Activated naive CD4-positive, alpha-beta T cell treated with anti-CD3 and anti-CD28 coated beads, Interleukin-2, amount 10 ng/mL, durations not matched to agents 7 days and 5 days (primary cell): ENCODE data around the gene KIAA1328.
"Not testable (repeated sequence)": the region's sequence is repeated elsewhere in the genome, so short reads cannot be mapped to it uniquely, and the experiment has no call there.

Source experiments
- CTCF ChIA-PET: fragments of 350-600 bp; sonication (Branson Sonifier 250); formaldehyde crosslinking; loops from one replicate; lab custom pipeline; 2021; ENCODE audit warnings: antibody characterized with exemption; lab: Charles Lee
- DNase-seq: peaks from one replicate; pipeline ENCODE4 v3.0.0-alpha.2; 2020
- H3K27ac Mint-ChIP-seq: one replicate; pipeline ENCODE4 v1.8.0; 2021; ENCODE audit warnings: mild to moderate bottlenecking, moderate library complexity, mixed read lengths
- H3K27me3 Mint-ChIP-seq: one replicate; pipeline ENCODE4 v1.8.0; 2021; ENCODE audit warnings: mild to moderate bottlenecking, mixed read lengths
- H3K36me3 Mint-ChIP-seq: one replicate; pipeline ENCODE4 v1.8.0; 2021; ENCODE audit warnings: mixed read lengths
- H3K4me1 Mint-ChIP-seq: one replicate; pipeline ENCODE4 v1.8.0; 2021; ENCODE audit warnings: mixed read lengths
- H3K4me3 Mint-ChIP-seq: one replicate; pipeline ENCODE4 v1.8.0; 2021; ENCODE audit warnings: mild to moderate bottlenecking, moderate library complexity, mixed read lengths
- H3K9me3 Mint-ChIP-seq: one replicate; pipeline ENCODE4 v1.8.0; 2021; ENCODE audit warnings: mixed read lengths

The KIAA1328 gene

DNA sequence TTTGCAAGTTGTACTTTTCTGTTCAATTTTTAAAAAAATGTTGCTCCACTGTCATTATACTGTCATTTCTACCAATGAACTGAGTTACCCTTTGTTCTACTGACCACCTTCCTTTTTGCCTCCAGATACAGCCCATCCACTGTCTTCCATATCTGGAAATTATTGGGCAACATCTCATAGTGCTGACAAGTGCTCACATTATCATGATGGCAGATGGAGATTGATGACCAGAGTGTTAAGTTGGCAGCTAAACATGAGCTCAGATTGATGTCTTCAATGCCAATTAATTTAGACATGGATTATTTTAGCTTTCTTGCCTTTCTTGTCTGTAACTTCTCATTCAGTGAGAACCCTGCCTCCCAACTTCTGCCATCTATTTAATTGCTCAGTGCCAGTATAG is 76.6 kb downstream of the KIAA1328 start:
- DNase-seq = no peak
- Mint-ChIP-seq H3K9me3 (no peaks in the 10 kb centered on the region), H3K4me3 (no peak overlapping the region), H3K4me1 (no peaks in the 10 kb centered on the region), H3K27ac (no peak overlapping the region), H3K27me3 (no peaks in the 10 kb centered on the region), H3K36me3 (no peaks in the 10 kb centered on the region)
- CTCF ChIA-PET = interaction anchor here (1.0 kb wide), 1 partner anchor 218 kb away, joined by 3 read pairs; no protein-coding TSS in a partner anchor

DNA sequence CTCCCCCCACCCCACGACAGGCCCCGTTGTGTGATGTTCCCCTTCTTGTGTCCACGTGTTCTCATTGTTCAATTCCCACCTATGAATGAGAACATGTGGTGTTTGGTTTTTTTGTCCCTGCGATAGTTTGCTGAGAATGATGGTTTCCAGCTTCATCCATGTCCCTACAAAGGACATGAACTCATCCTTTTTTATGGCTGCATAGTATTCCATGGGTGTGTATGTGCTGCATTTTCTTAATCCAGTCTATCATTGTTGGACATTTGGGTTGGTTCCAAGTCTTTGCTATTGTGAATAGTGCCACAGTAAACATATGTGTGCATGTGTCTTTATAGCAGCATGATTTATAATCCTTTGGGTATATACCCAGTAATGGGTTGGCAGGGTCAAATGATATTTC is 80.4 kb downstream of the KIAA1328 start:
- H3K4me3 Mint-ChIP-seq, H3K27ac Mint-ChIP-seq, H3K9me3 Mint-ChIP-seq, H3K27me3 Mint-ChIP-seq, DNase-seq, H3K36me3 Mint-ChIP-seq: not testable (repeated sequence)
- CTCF ChIA-PET = interaction anchor here (1.2 kb wide), 1 partner anchor 10 kb away, joined by 5 read pairs; no protein-coding TSS in a partner anchor
- peaks cover 20% of the 10 kb centered on the region for H3K4me1 Mint-ChIP-seq

DNA sequence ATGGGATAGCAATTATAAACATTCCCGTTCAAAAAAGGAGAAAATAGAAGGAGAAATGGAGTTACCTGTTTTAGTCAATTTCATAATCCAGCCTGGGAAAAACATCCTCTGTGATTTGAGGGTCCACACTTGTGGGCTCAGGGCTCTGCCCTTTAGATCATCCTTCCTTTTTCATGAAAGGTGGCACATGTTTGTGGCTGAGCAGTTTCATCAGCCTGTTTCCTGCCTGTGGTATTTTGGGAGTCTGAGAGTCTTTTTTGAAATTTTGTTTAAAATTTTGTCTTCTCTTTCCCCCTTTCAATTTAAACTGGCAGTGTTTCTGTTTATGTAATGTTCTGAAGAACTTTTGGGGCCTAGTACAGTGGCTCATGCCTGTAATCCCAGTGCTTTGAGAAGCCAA is 84.0 kb downstream of the KIAA1328 start:
- H3K27me3 Mint-ChIP-seq = no peaks in the 10 kb centered on the region
- CTCF ChIA-PET = no interaction called here
- peaks cover 8% of the 10 kb centered on the region for H3K36me3 Mint-ChIP-seq
- peak; percentile 22 for DNase-seq
- H3K9me3 Mint-ChIP-seq = no peaks in the 10 kb centered on the region
- H3K4me1 Mint-ChIP-seq = peaks cover 20% of the 10 kb centered on the region
- no peak overlapping the region for H3K4me3 Mint-ChIP-seq
- H3K27ac Mint-ChIP-seq = peak overlapping the region; percentile 80

DNA sequence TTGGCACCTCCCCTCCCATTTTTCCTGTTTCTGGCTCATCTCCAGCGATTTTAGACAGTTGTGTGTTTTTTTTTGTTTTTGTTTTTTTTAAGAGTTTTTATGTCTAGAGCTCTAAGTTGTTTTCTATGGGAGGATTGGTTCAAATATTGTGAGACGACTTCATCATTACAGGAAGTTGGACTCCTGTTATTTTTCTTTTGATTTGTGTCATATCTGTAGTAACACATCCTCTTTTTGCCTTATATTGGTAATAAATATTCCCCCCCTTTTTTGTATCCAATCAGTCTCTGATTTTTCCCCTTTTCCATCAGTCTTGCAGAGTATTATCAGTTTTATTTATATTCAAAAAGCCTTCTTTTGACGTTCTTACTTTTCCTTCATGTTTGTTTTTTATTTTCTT is 89.0 kb downstream of the KIAA1328 start:
- Mint-ChIP-seq H3K4me1 (peaks cover 10% of the 10 kb centered on the region), H3K27me3 (no peaks in the 10 kb centered on the region), H3K27ac (no peak overlapping the region)

DNA sequence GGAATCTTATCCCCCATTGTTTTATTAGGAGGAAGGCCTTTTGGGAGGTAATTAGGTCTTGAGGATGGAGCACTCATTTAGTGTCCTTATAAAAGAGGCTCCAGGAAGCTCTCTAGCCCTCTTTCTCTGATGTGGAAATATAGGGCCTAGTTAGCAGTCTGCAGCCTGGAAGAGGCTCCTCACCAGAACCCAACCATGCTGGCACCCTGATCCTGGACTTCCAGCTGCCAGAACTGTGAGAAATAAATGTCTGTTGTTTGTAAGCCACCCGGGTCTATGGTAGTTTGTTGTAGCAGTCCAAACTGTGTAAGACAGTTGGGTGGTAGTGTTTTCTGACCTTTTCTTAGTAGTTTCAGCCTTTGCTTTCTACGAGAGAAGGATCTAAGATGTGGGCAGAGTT is 100.7 kb downstream of the KIAA1328 start:
- Mint-ChIP-seq H3K36me3 (no peaks in the 10 kb centered on the region), H3K27me3 (no peaks in the 10 kb centered on the region), H3K9me3 (no peaks in the 10 kb centered on the region), H3K27ac (no peak overlapping the region), H3K4me3 (no peak overlapping the region), H3K4me1 (no peaks in the 10 kb centered on the region)
- CTCF ChIA-PET = no interaction called here
- DNase-seq = no peak

More for the DNA sequence above, 89.0 kb downstream of the KIAA1328 start:
- no peak for DNase-seq
- H3K9me3 Mint-ChIP-seq = no peaks in the 10 kb centered on the region
- CTCF ChIA-PET = no interaction called here
- H3K36me3 Mint-ChIP-seq = peaks cover 6% of the 10 kb centered on the region
- H3K4me3 Mint-ChIP-seq = no peak overlapping the region

DNA sequence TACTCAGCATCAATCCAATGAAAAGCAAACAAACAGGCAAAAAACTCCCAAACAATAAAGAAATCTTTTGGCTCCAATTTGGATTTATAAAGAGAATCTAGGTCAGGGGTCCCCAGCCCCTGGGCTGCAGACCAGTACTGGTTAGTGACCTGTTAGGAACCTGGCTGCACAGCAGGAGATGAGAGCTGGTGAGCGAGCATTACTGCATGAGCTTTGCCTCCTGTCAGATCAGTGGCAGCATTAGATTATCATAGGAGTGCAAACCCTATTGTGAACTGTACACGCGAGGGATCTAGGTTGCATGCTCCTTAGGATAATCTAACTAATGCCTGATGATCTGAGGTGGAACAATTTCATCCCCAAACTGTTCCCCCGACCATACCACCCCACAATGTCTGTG is 102.2 kb downstream of the KIAA1328 start:
- no peak overlapping the region for H3K4me3 Mint-ChIP-seq
- H3K36me3 Mint-ChIP-seq = no peaks in the 10 kb centered on the region
- H3K27me3 Mint-ChIP-seq = no peaks in the 10 kb centered on the region
- no peaks in the 10 kb centered on the region for H3K4me1 Mint-ChIP-seq
- no peaks in the 10 kb centered on the region for H3K9me3 Mint-ChIP-seq
- no peak overlapping the region for H3K27ac Mint-ChIP-seq
- DNase-seq = no peak
- CTCF ChIA-PET = no interaction called here

DNA sequence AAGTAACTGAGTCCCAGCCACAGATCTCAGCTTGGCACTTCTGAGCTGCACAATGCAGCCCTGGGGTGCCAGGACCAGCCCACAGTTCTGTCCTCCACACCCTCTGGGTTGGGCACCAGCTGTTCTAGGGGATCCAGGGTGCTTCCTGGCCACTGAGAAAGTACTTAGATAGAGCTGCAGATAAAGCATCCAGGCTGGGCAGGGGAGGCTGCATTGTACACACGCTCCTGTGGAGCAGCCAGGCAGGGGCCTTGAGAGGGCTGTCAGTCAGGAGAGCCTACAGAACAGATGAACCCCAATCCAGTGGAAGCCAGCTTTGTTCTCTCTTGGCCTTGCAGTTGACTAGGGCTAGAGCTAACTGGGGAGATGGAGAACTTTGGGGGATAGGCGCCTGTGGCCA is 104.6 kb downstream of the KIAA1328 start:
- CTCF ChIA-PET = no interaction called here
- no peaks in the 10 kb centered on the region for H3K27me3 Mint-ChIP-seq
- peaks cover 3% of the 10 kb centered on the region for H3K9me3 Mint-ChIP-seq
- no peak overlapping the region for H3K27ac Mint-ChIP-seq
- H3K36me3 Mint-ChIP-seq = peaks cover 2% of the 10 kb centered on the region
- no peak for DNase-seq
- H3K4me1 Mint-ChIP-seq = no peaks in the 10 kb centered on the region
- H3K4me3 Mint-ChIP-seq = no peak overlapping the region

DNA sequence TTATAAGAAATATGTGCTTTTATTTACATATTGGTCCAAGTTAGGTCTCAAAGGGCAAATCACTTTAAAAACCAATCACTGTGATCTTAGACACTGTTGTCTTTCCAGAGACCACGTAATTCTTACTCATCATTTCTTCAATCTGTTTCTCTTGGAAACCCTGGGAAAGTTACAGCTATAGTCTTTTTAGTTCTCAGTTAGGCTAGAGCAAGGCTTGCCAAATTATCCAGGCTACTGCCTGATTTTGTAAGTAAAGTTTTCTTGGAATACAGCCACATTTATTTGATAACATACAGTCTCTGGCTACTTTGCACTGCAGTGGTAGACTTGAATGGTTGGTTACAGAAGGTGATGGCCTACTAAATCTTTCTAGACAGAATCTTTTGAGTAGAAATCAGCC is 106.0 kb downstream of the KIAA1328 start:
- no peaks in the 10 kb centered on the region for H3K4me1 Mint-ChIP-seq
- H3K9me3 Mint-ChIP-seq = peaks cover 3% of the 10 kb centered on the region
- no peak overlapping the region for H3K4me3 Mint-ChIP-seq
- peaks cover 2% of the 10 kb centered on the region for H3K36me3 Mint-ChIP-seq
- no peak overlapping the region for H3K27ac Mint-ChIP-seq
- no peaks in the 10 kb centered on the region for H3K27me3 Mint-ChIP-seq
- no peak for DNase-seq
- CTCF ChIA-PET = no interaction called here

DNA sequence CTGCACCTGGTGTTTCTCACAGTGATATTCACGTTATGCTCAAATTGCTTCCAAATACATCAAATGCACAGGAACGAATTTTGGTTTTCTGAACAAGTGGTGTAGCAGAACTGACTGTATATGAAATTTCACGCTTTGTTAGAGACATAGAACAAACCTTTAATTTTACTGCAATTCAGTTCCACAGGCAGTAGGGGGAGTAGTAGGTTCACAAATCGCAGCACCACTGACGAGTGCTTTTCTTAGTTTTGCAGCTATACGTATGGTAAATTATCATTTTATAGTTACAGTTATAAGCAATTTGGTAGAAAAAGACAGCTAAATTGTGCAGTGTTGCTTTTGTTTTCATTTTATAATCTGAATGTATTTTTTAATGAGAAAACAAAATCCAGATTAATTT is 113.3 kb downstream of the KIAA1328 start:
- H3K27ac Mint-ChIP-seq = no peak overlapping the region
- DNase-seq = no peak
- H3K4me3 Mint-ChIP-seq = no peak overlapping the region
- no peaks in the 10 kb centered on the region for H3K9me3 Mint-ChIP-seq
- no peaks in the 10 kb centered on the region for H3K36me3 Mint-ChIP-seq
- CTCF ChIA-PET = interaction anchor here (1.5 kb wide), 1 partner anchor 10 kb away, joined by 4 read pairs; no protein-coding TSS in a partner anchor
- H3K4me1 Mint-ChIP-seq = no peaks in the 10 kb centered on the region
- no peaks in the 10 kb centered on the region for H3K27me3 Mint-ChIP-seq

DNA sequence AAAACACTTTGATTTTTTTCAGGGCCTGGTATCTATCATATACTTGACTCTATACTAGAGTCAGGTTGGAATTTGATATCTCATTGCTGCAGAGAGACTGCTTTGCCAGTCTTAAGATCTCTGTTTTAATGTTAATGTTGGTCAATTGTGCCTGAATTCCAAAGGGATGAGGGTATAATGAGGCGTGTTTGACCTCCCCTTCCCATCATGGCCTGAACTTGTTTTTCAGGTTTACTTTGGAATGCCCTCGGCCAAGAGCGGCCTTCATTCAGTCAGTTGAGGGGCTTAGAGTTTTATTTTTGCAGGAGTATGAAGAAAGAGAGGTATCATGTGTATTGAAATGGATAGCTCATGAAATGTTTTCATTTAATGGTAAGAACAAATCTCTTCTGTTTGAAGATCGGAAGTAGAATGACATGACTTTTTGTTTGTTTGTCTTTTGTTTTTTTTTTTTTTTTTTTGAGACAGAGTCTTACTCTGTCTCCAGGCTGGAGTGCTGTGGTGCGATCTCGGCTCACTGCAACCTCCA is 119.0 kb downstream of the KIAA1328 start:
- CTCF ChIA-PET = no interaction called here
- no peaks in the 10 kb centered on the region for H3K36me3 Mint-ChIP-seq
- H3K27me3 Mint-ChIP-seq = no peaks in the 10 kb centered on the region
- H3K9me3 Mint-ChIP-seq = no peaks in the 10 kb centered on the region
- no peak for DNase-seq
- no peak overlapping the region for H3K4me3 Mint-ChIP-seq
- H3K4me1 Mint-ChIP-seq = no peaks in the 10 kb centered on the region
- H3K27ac Mint-ChIP-seq = no peak overlapping the region

DNA sequence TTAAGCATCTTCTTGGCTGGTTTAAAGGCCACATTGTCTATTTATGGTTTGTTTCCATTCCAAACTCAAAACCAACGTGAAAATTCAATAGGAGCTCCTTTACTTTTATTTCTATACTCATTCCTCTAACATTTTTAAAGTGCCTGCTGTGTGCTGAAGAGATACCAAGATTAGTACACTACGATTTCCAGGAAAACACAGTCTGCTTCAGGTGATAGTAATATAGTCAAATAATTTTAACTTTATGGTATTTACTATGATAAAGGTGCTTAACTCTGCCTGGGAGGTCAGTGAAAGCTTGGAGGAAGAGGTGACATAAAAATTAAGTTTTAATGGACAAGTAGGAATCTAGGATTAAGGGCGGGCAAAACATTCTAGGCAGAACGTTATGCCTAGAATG is 121.4 kb downstream of the KIAA1328 start:
- CTCF ChIA-PET = no interaction called here
- H3K36me3 Mint-ChIP-seq = no peaks in the 10 kb centered on the region
- no peaks in the 10 kb centered on the region for H3K9me3 Mint-ChIP-seq
- DNase-seq = no peak
- H3K27ac Mint-ChIP-seq = no peak overlapping the region
- H3K4me3 Mint-ChIP-seq = no peak overlapping the region
- H3K4me1 Mint-ChIP-seq = no peaks in the 10 kb centered on the region
- no peaks in the 10 kb centered on the region for H3K27me3 Mint-ChIP-seq

DNA sequence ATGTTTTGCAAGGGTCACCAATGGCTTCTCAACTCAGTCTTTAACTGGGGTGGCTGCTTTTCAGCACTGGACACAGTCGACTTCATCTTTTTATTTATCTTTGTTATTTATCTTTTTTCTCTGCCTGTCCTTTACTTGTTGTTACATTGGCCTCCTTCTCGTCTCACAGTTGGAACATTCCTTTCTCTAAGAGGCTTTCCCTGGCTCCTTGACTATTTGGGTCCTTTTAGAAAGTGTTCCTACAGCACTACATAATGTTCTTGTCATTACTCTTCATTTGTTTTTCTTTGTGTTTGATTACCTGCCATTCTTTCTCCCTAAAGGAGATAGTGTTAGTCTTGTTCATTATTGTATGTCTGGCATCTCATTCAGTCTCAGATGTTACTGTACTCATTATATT is 122.0 kb downstream of the KIAA1328 start:
- peaks cover 2% of the 10 kb centered on the region for H3K36me3 Mint-ChIP-seq
- no peaks in the 10 kb centered on the region for H3K9me3 Mint-ChIP-seq
- CTCF ChIA-PET = no interaction called here
- no peak overlapping the region for H3K27ac Mint-ChIP-seq
- no peaks in the 10 kb centered on the region for H3K27me3 Mint-ChIP-seq
- no peak for DNase-seq
- H3K4me1 Mint-ChIP-seq = no peaks in the 10 kb centered on the region
- no peak overlapping the region for H3K4me3 Mint-ChIP-seq

DNA sequence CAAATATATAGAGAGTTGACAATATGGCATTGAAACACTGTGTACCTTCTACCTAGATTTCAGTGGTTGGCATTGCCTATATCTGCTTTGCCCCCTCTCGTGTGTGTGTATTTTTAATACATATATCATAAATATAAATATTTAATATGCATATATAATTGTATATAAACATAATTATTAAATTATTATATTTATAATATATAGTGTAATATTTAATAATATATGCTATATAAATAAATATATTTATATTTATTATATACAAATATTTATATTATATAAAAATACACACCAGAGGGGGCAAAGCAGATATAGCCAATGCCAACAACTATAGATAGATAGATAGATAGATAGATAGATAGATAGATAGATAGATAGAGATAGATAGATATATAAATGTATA is 124.1 kb downstream of the KIAA1328 start:
- Mint-ChIP-seq H3K4me1 (no peaks in the 10 kb centered on the region), H3K27me3 (no peaks in the 10 kb centered on the region), H3K27ac (no peak overlapping the region), H3K36me3 (peaks cover 2% of the 10 kb centered on the region), H3K4me3 (no peak overlapping the region), H3K9me3 (no peaks in the 10 kb centered on the region)
- DNase-seq = no peak
- CTCF ChIA-PET = no interaction called here

DNA sequence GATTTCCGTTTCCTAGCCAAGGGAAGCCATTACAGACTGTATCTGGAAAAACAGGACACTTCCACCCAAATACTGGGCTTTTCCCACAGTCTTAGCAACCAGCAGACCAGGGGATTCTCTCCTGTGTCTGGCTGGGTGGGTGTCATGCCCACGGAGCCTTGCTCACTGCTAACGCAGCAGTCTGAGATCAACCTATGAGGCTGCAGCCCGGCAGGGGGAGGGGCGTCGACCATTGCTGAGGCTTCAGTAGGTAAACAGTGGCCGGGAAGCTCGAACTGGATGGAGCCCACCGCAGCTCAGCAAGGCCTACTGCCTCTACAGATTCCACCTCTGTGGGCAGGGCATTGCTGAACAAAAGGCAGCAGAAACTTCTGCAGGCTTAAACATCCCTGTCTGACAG is 131.1 kb downstream of the KIAA1328 start:
- H3K27me3 Mint-ChIP-seq = no peaks in the 10 kb centered on the region
- DNase-seq = no peak
- peaks cover 8% of the 10 kb centered on the region for H3K9me3 Mint-ChIP-seq
- no peaks in the 10 kb centered on the region for H3K4me1 Mint-ChIP-seq
- H3K4me3 Mint-ChIP-seq = no peak overlapping the region
- CTCF ChIA-PET = no interaction called here
- no peak overlapping the region for H3K27ac Mint-ChIP-seq
- peaks cover 10% of the 10 kb centered on the region for H3K36me3 Mint-ChIP-seq

DNA sequence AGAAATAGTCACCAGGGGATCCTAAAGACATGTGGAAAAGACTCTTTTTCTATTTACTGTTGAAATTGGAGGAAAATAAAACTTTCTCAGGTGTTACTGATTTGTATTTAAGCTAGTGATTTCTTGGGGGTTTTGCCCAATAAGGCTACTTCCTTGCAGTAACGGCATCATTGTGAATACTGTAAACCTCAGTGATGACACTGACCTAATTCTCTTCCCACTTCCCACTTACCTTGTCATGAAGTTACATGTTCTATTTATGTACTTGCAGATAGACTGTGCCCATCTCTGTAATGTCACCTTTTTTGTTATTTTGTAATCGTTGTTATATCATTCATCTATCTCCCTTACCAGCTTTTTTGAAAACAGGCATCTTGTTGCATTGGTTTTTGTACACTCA is 134.5 kb downstream of the KIAA1328 start:
- H3K4me1 Mint-ChIP-seq = no peaks in the 10 kb centered on the region
- H3K4me3 Mint-ChIP-seq = no peak overlapping the region
- CTCF ChIA-PET = no interaction called here
- H3K9me3 Mint-ChIP-seq = peaks cover 20% of the 10 kb centered on the region
- H3K27me3 Mint-ChIP-seq = no peaks in the 10 kb centered on the region
- H3K36me3 Mint-ChIP-seq = peaks cover 11% of the 10 kb centered on the region
- DNase-seq = no peak
- no peak overlapping the region for H3K27ac Mint-ChIP-seq

DNA sequence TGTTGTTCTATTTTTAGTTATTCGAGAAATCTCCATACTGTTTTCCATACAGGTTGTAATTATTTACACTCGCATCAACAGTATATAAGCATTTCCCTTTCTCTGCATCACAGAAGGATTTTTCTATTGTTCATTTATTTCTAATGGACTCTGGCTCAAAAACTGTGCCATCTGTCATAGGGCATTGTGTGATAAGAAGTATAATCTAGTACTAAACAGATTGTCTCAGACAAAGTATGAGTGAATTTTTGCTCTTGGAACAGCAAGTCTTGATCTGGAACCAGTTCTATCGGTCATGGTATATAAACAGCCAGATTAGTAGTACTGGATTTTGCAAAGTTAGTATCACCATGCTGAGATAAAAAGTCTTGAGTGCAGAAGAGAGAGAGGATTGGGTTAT is 145.8 kb downstream of the KIAA1328 start:
- no peak overlapping the region for H3K4me3 Mint-ChIP-seq
- H3K9me3 Mint-ChIP-seq = no peaks in the 10 kb centered on the region
- no peak overlapping the region for H3K27ac Mint-ChIP-seq
- CTCF ChIA-PET = no interaction called here
- DNase-seq = no peak
- H3K4me1 Mint-ChIP-seq = no peaks in the 10 kb centered on the region
- H3K36me3 Mint-ChIP-seq = no peaks in the 10 kb centered on the region
- H3K27me3 Mint-ChIP-seq = no peaks in the 10 kb centered on the region
